Gastrocnemius medialis (tissue), 4 donors: Measurements from ENCODE around the gene IDNK. TPM values are rescaled to one million over a fixed set of nuclear protein-coding genes. Genes with fewer than 3 reads are reported as not detected.

Experiments used
- ATAC-seq, 2 donors: fragments of 150-250 bp; one replicate each; pipeline ENCODE4 v1.9.1; 2016
- DNase-seq, 2 donors: peaks; one replicate each; pipeline ENCODE4 v3.0.0-alpha.2; 2019
- H3K27ac ChIP-seq, 4 donors: fragments of 200-600 bp; sonication (generic); 1 replicate in 1 of 4; 2 replicates in 3 of 4; pipeline ENCODE4 v1.5.1; 2016 to 2018; ENCODE audit warnings: mild to moderate bottlenecking in 2 of 4, moderate library complexity in 1 of 4
- H3K27me3 ChIP-seq, 3 donors: fragments of 200-600 bp; sonication (generic) in 2 of 3; 1 replicate in 1 of 3; 2 replicates in 2 of 3; pipeline versions ENCODE4 v1.5.1 to v1.6.0; 2016 to 2019; ENCODE audit warnings: mild to moderate bottlenecking in 1 of 3, moderate library complexity in 1 of 3
- H3K36me3 ChIP-seq, 2 donors: fragments of 200-600 bp; sonication (generic) in 1 of 2; one replicate each; pipeline ENCODE4 v1.5.1; 2017 to 2018
- H3K4me1 ChIP-seq, 2 donors: fragments of 200-600 bp; sonication (generic) in 1 of 2; one replicate each; pipeline ENCODE4 v1.5.1; 2016 to 2017; ENCODE audit warnings: mild to moderate bottlenecking in 2 of 2
- H3K4me3 ChIP-seq, 4 donors: fragments of 200-600 bp; sonication (generic) in 3 of 4; 1 replicate in 1 of 4; 2 replicates in 3 of 4; pipeline ENCODE4 v1.5.1; 2016 to 2019; ENCODE audit warnings: mild to moderate bottlenecking in 2 of 4
- H3K9me3 ChIP-seq, 3 donors: fragments of 200-600 bp; sonication (generic) in 2 of 3; 1 replicate in 1 of 3; 2 replicates in 2 of 3; pipeline ENCODE4 v1.5.1; 2016 to 2019
- POLR2A ChIP-seq, 2 donors: fragments of 450-650 bp; IDR thresholded peaks; one replicate each; pipeline ENCODE4 v1.6.1; 2017; ENCODE audit warnings: antibody characterized with exemption in 2 of 2, mild to moderate bottlenecking in 2 of 2, moderate library complexity in 2 of 2
- in situ Hi-C, 4 donors: fragments of 200-750 bp; cut with MboI; loops; one replicate each; pipeline versions ENCODE4 v1.15.0 to v1.8.0; 2017; ENCODE audit warnings: low sequenced_read_pairs in 4 of 4
- intact Hi-C: fragments of 100-400 bp; cut with DNase I; formaldehyde crosslinking; loops from one replicate; pipeline ENCODE4 v1.15.1; 2023; ENCODE audit warnings: low total_unique reads
- total RNA-seq, 4 donors: library from RNA; depleted of rRNA; stranded (reverse); fragments of >200 nt; gene quantifications; one replicate each; pipeline versions ENCODE4 v1.1.0 to v1.2.3, GENCODE V29; 2016
- TF ChIP-seq, protein P1 (sequence below), 5 experiments: fragments of 450-650 bp in 3 of 5; fragments of 200-600 bp in 2 of 5; sonication (generic) in 2 of 5; IDR thresholded peaks in 4 of 5; conservative IDR thresholded peaks in 1 of 5; 1 replicate in 4 of 5; 2 replicates in 1 of 5; pipeline ENCODE4 v1.5.1; 2016 to 2019; ENCODE audit warnings: antibody characterized with exemption in 5 of 5, mild to moderate bottlenecking in 3 of 5, moderate library complexity in 3 of 5

The IDNK gene
- total RNA-seq, 4 donors from 2014 or later = 0.60 to 2.9 (median 2.5) TPM; not detected in 1

DNA sequence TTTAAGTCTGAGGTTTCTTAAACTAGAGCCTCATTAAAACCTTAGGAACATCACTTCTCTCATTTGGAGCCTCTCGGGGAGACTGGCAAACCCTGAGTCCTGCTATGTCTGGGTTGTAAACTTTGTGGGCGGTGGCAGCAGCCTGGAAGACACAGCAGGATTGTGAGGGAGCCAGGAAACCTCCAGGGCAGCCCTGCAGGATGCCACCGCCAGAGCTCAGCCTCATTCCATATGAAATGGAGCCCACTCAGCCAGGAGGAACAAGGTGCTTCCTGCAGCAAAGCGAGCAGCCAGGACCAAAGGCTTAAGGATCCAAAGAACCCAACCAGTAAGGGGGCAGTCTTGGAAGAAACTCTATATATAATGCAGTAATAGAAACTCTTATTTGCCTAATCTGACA lies 37.9 kb upstream of the IDNK start:
- in situ Hi-C loops = no loop called here

DNA sequence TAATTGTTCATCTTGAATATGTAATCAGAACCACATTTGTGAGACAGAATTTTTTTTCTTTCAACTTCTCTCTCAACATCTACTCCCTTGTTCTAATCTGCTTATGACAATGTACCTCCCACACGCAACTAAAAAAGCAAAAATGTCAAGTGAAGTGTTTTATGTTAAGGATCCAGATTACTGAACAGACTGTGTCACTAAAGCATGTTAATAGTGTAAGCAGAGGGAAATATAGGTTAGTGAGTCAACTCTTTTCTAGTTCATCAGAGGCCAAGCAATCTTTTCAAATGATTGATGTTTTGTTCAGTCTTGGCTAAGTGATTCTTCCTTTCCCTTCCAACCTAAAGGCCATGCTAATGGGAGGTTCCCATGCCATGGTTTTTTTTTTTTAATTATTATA lies 34.7 kb upstream of the IDNK start:
- in situ Hi-C loops = no loop called here
- Histone ChIP-seq H3K9me3 (no peaks in the 10 kb centered on the region), H3K36me3 (peaks cover 0 to 16% of the 10 kb centered on the region in 2 donors), H3K4me1 (no peaks in the 10 kb centered on the region), H3K4me3 (no peak overlapping the region), H3K27me3 (no peaks in the 10 kb centered on the region), H3K27ac (no peak overlapping the region)
- no peak for ATAC-seq
- intact Hi-C loops = no loop called here
- TF ChIP-seq, protein P1, sequence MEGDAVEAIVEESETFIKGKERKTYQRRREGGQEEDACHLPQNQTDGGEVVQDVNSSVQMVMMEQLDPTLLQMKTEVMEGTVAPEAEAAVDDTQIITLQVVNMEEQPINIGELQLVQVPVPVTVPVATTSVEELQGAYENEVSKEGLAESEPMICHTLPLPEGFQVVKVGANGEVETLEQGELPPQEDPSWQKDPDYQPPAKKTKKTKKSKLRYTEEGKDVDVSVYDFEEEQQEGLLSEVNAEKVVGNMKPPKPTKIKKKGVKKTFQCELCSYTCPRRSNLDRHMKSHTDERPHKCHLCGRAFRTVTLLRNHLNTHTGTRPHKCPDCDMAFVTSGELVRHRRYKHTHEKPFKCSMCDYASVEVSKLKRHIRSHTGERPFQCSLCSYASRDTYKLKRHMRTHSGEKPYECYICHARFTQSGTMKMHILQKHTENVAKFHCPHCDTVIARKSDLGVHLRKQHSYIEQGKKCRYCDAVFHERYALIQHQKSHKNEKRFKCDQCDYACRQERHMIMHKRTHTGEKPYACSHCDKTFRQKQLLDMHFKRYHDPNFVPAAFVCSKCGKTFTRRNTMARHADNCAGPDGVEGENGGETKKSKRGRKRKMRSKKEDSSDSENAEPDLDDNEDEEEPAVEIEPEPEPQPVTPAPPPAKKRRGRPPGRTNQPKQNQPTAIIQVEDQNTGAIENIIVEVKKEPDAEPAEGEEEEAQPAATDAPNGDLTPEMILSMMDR (IDR thresholded peaks at IDR 0.05 in 4 of 5, conservative IDR thresholded peaks at IDR 0.05 in 1 of 5) = no peak
- no peak for TF ChIP-seq POLR2A (IDR thresholded peaks at IDR 0.05)
- no peak for DNase-seq

More for the DNA sequence above, 37.9 kb upstream of the IDNK start:
- no peak overlapping the region for H3K4me3 ChIP-seq
- no peak overlapping the region for H3K27ac ChIP-seq
- H3K9me3 ChIP-seq = no peaks in the 10 kb centered on the region
- TF ChIP-seq, protein P1 (IDR thresholded peaks at IDR 0.05 in 4 of 5, conservative IDR thresholded peaks at IDR 0.05 in 1 of 5) = no peak
- no peak for TF ChIP-seq POLR2A (IDR thresholded peaks at IDR 0.05)
- DNase-seq (no peak), ATAC-seq (no peak)
- intact Hi-C loops = no loop called here
- H3K36me3 ChIP-seq = peaks cover 0 to 16% of the 10 kb centered on the region in 2 donors
- H3K4me1 ChIP-seq = no peaks in the 10 kb centered on the region
- no peaks in the 10 kb centered on the region for H3K27me3 ChIP-seq

DNA sequence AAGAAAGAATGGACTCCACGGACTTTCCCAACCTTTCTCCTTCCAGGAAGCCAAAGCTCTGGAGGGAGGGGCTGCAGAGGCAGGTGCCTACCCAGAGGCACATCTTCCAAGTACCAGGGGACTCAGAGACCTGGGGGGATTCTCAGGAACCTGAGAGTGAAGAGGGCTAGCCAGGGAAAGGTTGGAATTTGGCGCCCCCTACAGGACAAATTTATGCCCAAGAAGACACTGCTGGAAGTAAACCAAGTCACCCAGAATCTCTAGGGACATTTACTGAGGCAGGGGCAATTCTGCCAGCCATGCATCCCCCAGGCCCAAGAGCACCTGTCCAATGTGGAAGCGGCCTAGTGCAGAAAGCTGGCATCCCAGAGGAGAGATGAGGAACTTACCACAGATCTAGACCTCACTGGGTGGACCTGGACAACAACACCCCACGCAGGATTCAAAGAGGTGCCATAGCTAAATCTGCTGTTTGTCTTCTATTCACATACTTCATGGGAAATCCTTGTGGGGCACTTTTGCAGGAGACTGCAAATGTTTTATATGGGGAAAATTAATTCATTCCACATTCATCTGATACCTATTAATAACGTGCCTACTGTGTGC lies 25.9 kb upstream of the IDNK start:
- ATAC-seq = peak in 1 of 2 donors; percentile 30
- in situ Hi-C loops = no loop called here

DNA sequence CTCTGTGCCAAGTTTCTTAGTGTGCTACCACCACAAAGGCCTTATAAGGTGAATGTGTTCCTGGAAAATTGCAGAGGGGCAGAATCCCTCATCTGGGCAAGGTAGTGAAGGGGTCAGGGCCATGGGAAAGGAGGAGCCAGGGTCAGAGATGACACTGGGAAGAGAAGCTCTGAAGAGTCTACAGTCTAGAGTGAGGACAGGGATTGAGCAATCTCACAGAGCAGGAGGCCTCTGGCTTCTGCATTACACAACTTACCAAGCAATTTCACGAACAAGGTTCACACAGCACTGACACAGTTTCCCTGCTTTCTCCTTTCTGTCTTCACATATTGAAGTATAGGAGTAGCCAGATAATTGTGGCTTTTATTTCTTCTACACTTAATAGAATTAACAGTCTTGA lies 24.5 kb upstream of the IDNK start:
- no peaks in the 10 kb centered on the region for H3K4me1 ChIP-seq
- intact Hi-C loops = no loop called here
- no peaks in the 10 kb centered on the region for H3K9me3 ChIP-seq
- no peak for TF ChIP-seq POLR2A (IDR thresholded peaks at IDR 0.05)
- TF ChIP-seq, protein P1 (IDR thresholded peaks at IDR 0.05 in 4 of 5, conservative IDR thresholded peaks at IDR 0.05 in 1 of 5) = no peak
- in situ Hi-C loops = no loop called here
- H3K27me3 ChIP-seq = no peaks in the 10 kb centered on the region
- no peak overlapping the region for H3K27ac ChIP-seq
- peak; percentile 61 to 72 for ATAC-seq
- H3K36me3 ChIP-seq = no peaks in the 10 kb centered on the region
- DNase-seq = no peak
- no peak overlapping the region for H3K4me3 ChIP-seq

More for the DNA sequence above, 25.9 kb upstream of the IDNK start:
- H3K4me1 ChIP-seq = no peaks in the 10 kb centered on the region
- TF ChIP-seq POLR2A (IDR thresholded peaks at IDR 0.05) = no peak
- TF ChIP-seq, protein P1 (IDR thresholded peaks at IDR 0.05 in 4 of 5, conservative IDR thresholded peaks at IDR 0.05 in 1 of 5) = peak; percentile 18 to 59 (median 54)
- DNase-seq = no peak
- H3K36me3 ChIP-seq = no peaks in the 10 kb centered on the region
- H3K27me3 ChIP-seq = no peaks in the 10 kb centered on the region
- no peak overlapping the region for H3K27ac ChIP-seq
- H3K9me3 ChIP-seq = no peaks in the 10 kb centered on the region
- intact Hi-C loops = no loop called here
- H3K4me3 ChIP-seq = no peak overlapping the region

DNA sequence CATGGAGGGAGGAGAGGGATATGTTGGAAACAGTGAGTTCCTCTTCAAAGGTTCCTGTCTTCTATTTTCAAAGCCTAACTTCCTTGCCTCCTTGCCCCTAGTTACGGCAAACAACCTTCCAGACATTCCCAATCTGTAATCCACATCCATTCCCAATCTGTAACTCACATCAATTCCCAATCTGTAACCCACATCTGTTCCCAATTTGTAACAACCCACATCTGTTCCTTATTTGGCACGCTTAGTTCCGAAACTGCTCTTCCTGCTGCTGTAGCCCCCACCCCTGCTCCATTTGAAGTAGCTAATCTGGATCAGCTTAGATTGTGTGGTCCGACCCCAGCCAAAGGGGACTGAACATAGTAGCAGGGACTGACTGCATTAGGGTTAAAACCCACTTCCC lies 23.9 kb upstream of the IDNK start:
- Histone ChIP-seq H3K27me3 (no peaks in the 10 kb centered on the region), H3K4me1 (no peaks in the 10 kb centered on the region), H3K9me3 (no peaks in the 10 kb centered on the region), H3K36me3 (no peaks in the 10 kb centered on the region), H3K27ac (no peak overlapping the region), H3K4me3 (no peak overlapping the region)
- intact Hi-C loops (no loop called here), in situ Hi-C loops (no loop called here)
- ATAC-seq (no peak), DNase-seq (no peak)
- no peak for TF ChIP-seq POLR2A (IDR thresholded peaks at IDR 0.05)
- TF ChIP-seq, protein P1 (IDR thresholded peaks at IDR 0.05 in 4 of 5, conservative IDR thresholded peaks at IDR 0.05 in 1 of 5) = no peak
